NCI-H2196 (cell line): ENCODE data around the gene POLR3K.

Experiments used
- DNase-seq: peaks from one replicate; lab custom pipeline; 2025; ENCODE audit not compliant: unreplicated experiment; lab: John Stamatoyannopoulos, UW

Gene POLR3K

GRCh38 chr16:53346-54236 lies at the start of gene POLR3K, which contains the start of gene SNRNP25:
Gene POLR3K, minus strand, starts transcription at chr16:53608. Its CDS starts 22 bp downstream, at chr16:53586.
Gene SNRNP25, plus strand, starts transcription at chr16:53828. Its CDS starts 189 bp downstream, at chr16:54017.
- peak; percentile 98 for DNase-seq

GRCh38 chr16:102060-102855 lies 48.9 kb upstream of the POLR3K start:
- no peak for DNase-seq

GRCh38 chr16:101586-101985 lies 48.2 kb upstream of the POLR3K start:
- no peak for DNase-seq

- DNase-seq, result no peak
Observed at GRCh38 chr16:100989-101388, 47.6 kb upstream of the POLR3K start.

- no peak for DNase-seq
Observed at GRCh38 chr16:97822-98221, 44.4 kb upstream of the POLR3K start.

- DNase-seq, result peak; percentile 92
Observed at GRCh38 chr16:96935-97381, 43.5 kb upstream of the POLR3K start.

- no peak for DNase-seq
Observed at GRCh38 chr16:94918-95265, 41.5 kb upstream of the POLR3K start.

GRCh38 chr16:92431-93339 lies 39.3 kb upstream of the POLR3K start:
- DNase-seq, result peak; percentile 26

- DNase-seq, result peak; percentile 91
Observed at GRCh38 chr16:91484-91883, 38.1 kb upstream of the POLR3K start.

GRCh38 chr16:89391-90302 lies 36.2 kb upstream of the POLR3K start:
- DNase-seq, result no peak

GRCh38 chr16:88613-89012 lies 35.2 kb upstream of the POLR3K start:
- DNase-seq, result no peak

GRCh38 chr16:86483-86952 lies 33.1 kb upstream of the POLR3K start:
- no peak for DNase-seq

GRCh38 chr16:85865-86264 lies 32.5 kb upstream of the POLR3K start:
- DNase-seq, result no peak

GRCh38 chr16:85407-85782 lies 32.0 kb upstream of the POLR3K start:
- no peak for DNase-seq

GRCh38 chr16:84718-85406 lies 31.5 kb upstream of the POLR3K start:
- peak; percentile 94 for DNase-seq

- DNase-seq, result peak; percentile 84
Observed at GRCh38 chr16:83781-84615, 30.6 kb upstream of the POLR3K start.

- DNase-seq, result no peak
Observed at GRCh38 chr16:83060-83603, 29.7 kb upstream of the POLR3K start.
